ENCODE measurements around the gene VPS13D.

VPS13D gene

DNA sequence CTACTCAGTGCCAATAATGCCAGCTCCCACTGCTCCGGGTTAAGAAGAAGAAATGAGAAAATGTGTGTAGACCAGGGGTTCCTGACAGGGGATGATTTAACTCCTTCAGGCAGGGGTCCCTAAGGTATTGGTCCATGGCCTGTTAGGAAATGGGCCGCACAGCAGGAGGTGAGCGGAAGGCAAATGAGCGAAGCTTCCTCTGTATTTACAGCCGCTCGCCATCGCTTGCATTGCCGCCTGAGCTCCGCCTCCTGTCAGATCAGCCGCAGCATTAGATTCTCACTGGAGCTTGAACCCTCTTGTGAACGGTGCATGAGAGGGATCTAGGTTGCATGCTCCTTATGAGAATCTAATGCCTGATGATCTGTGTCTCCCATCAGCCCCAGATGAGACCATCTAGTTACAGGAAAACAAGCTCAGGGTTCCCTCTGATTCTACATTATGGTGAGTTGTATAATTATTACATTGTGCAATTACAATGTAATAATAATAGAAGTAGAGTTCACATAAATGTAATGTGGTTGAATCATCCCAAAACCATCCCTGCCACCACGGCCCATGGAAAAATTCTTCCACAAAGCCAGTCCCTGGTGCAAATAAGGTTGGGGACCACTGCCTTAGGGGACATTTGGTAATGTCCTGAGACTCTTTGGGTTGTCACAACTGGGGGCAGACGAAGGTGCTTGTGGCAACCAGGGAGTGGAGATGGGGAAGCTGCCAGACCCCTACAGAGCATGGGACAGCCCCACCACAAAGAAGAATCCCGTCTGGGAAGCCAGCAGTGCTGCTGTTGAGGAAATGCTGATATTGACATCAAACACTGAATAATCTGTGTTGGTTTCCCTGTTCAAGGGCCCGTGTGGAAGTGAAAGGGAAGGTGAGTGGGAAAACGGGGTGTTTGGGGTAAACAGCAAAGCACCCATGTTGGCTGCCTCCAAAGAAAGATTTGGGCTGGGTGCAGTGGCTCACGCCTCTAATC, 327.4 kb downstream of the VPS13D start:
- DNase-seq: no peak

DNA sequence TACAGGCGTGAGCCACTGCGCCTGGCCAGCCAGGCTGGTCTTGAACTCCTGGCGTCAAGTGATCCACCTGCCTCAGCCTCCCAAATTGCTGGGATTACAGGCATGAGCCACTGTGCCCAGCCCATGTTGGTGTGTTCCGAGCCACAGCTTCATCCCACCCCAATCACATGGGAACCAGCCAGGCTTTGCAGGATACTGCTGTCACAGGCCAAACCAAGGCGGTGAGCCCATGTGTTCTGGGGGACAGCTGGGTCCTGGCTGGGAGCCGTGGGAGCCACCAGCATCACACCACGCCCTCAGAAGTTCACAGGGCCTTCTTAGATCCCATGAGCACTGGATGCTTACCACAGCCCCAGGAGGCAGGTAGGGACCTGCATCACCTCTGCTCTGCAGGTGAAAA, 331.3 kb downstream of the VPS13D start:
- no peak for DNase-seq

All from left hindlimb (tissue), 1 donor.